ENCODE measurements around the gene ABHD2. TPM values are rescaled to one million over a fixed set of nuclear protein-coding genes. Genes with fewer than 3 reads are reported as not detected.

The ABHD2 gene
- total RNA-seq, 1 donor from 2014 or later = 48.8 TPM

- ChIA-PET POLR2A (no interaction called here), CTCF (interaction anchor here (0.7 to 3.4 kb wide), 19 partner anchors 11 to 554 kb away, joined by 3 to 32 read pairs (median 3); partner anchors contain the start of gene ABHD2)
- H3K36me3 Mint-ChIP-seq (ENCODE audit: low read depth) = peaks cover 62% of the 10 kb centered on the region
- no peak for TF ChIP-seq CTCF (IDR thresholded peaks at IDR 0.05)
- H3K4me1 Mint-ChIP-seq = peaks cover 2% of the 10 kb centered on the region
- no peaks in the 10 kb centered on the region for H3K27me3 Mint-ChIP-seq
- no peak for ATAC-seq (ENCODE audit: low read depth)
- H3K4me3 Mint-ChIP-seq = no peak overlapping the region
- intact Hi-C loops (cut with micrococcal nuclease) = no loop called here
- no peaks in the 10 kb centered on the region for H3K9me3 Mint-ChIP-seq
- no peak overlapping the region for H3K27ac Mint-ChIP-seq
- no peak for DNase-seq
Measured at GRCh38 chr15:89178307-89178977, 90.2 kb downstream of the ABHD2 start.

- peaks cover 65% of the 10 kb centered on the region for H3K36me3 Mint-ChIP-seq (ENCODE audit: low read depth)
- intact Hi-C loops (cut with micrococcal nuclease) = no loop called here
- no peaks in the 10 kb centered on the region for H3K9me3 Mint-ChIP-seq
- ChIA-PET POLR2A (no interaction called here), CTCF (interaction anchor here (0.8 to 3.4 kb wide), 2 partner anchors 26 to 122 kb away, joined by 3 to 32 read pairs; no protein-coding TSS in a partner anchor)
- ATAC-seq (ENCODE audit: low read depth) = no peak
- H3K27ac Mint-ChIP-seq = no peak overlapping the region
- H3K4me1 Mint-ChIP-seq = peaks cover 2% of the 10 kb centered on the region
- no peak overlapping the region for H3K4me3 Mint-ChIP-seq
- no peak for TF ChIP-seq CTCF (IDR thresholded peaks at IDR 0.05)
- no peaks in the 10 kb centered on the region for H3K27me3 Mint-ChIP-seq
- DNase-seq = no peak
Measured at GRCh38 chr15:89179966-89180875, 92.0 kb downstream of the ABHD2 start.

- Mint-ChIP-seq H3K9me3 (no peaks in the 10 kb centered on the region), H3K36me3 (ENCODE audit: low read depth) (peaks cover 61% of the 10 kb centered on the region), H3K27me3 (no peaks in the 10 kb centered on the region), H3K4me1 (peaks cover 2% of the 10 kb centered on the region), H3K4me3 (no peak overlapping the region), H3K27ac (no peak overlapping the region)
- ChIA-PET POLR2A (no interaction called here), CTCF (no interaction called here)
- intact Hi-C loops (cut with micrococcal nuclease) = no loop called here
- ATAC-seq (ENCODE audit: low read depth) (no peak), DNase-seq (no peak)
- TF ChIP-seq CTCF (IDR thresholded peaks at IDR 0.05) = no peak
Measured at GRCh38 chr15:89184357-89184756, 96.1 kb downstream of the ABHD2 start.

- ATAC-seq (ENCODE audit: low read depth) (no peak), DNase-seq (no peak)
- H3K9me3 Mint-ChIP-seq = no peaks in the 10 kb centered on the region
- intact Hi-C loops (cut with micrococcal nuclease) = no loop called here
- no peaks in the 10 kb centered on the region for H3K27me3 Mint-ChIP-seq
- ChIA-PET CTCF (interaction anchor here (0.8 kb wide), 1 partner anchor 22 kb away, joined by 3 read pairs; no protein-coding TSS in a partner anchor), POLR2A (no interaction called here)
- peaks cover 61% of the 10 kb centered on the region for H3K36me3 Mint-ChIP-seq (ENCODE audit: low read depth)
- no peak overlapping the region for H3K4me3 Mint-ChIP-seq
- TF ChIP-seq CTCF (IDR thresholded peaks at IDR 0.05) = no peak
- H3K4me1 Mint-ChIP-seq = no peaks in the 10 kb centered on the region
- H3K27ac Mint-ChIP-seq = no peak overlapping the region
Measured at GRCh38 chr15:89184886-89185526, 96.8 kb downstream of the ABHD2 start.

GRCh38 chr15:89186803-89187202, 98.5 kb downstream of the ABHD2 start:
- TF ChIP-seq CTCF (IDR thresholded peaks at IDR 0.05) = no peak
- Mint-ChIP-seq H3K4me3 (no peak overlapping the region), H3K36me3 (ENCODE audit: low read depth) (peaks cover 71% of the 10 kb centered on the region), H3K4me1 (no peaks in the 10 kb centered on the region), H3K9me3 (no peaks in the 10 kb centered on the region), H3K27ac (no peak overlapping the region), H3K27me3 (no peaks in the 10 kb centered on the region)
- CTCF ChIA-PET = no interaction called here
- POLR2A ChIA-PET = no interaction called here
- intact Hi-C loops (cut with micrococcal nuclease) = no loop called here
- DNase-seq (no peak), ATAC-seq (ENCODE audit: low read depth) (no peak)

Data from activated B cell treated with CpG ODN at 0.5 μM for 24 hours (primary cell).